Liver (tissue), 9 donors: ENCODE data around the gene ACTC1. TPM values are rescaled to one million over a fixed set of nuclear protein-coding genes. Genes with fewer than 3 reads are reported as not detected.

Experiments used
- DNase-seq: peaks from one replicate; pipeline ENCODE4 v3.0.0-alpha.2; 2017; ENCODE audit warnings: low spot score
- H3K27ac ChIP-seq, 2 donors: one replicate each; pipeline ENCODE4 v1.7.0; 2013; ENCODE audit warnings: inconsistent platforms in 2 of 2, low read length in 2 of 2, control low read depth in 1 of 2, low read depth in 1 of 2, mild to moderate bottlenecking in 1 of 2
- H3K27me3 ChIP-seq, 4 donors: one replicate each; pipeline versions ENCODE4 v1.6.1 to v1.7.0; 2013; ENCODE audit warnings: low read length in 3 of 4, inconsistent platforms in 1 of 4, mild to moderate bottlenecking in 1 of 4, moderate library complexity in 1 of 4; ENCODE audit not compliant: control insufficient read depth in 4 of 4, insufficient read depth in 4 of 4
- H3K36me3 ChIP-seq, 4 donors: one replicate each; pipeline versions ENCODE4 v1.6.1 to v1.7.0; 2013; ENCODE audit warnings: low read length in 3 of 4, mild to moderate bottlenecking in 3 of 4, low read depth in 1 of 4, moderate library complexity in 1 of 4; ENCODE audit not compliant: control insufficient read depth in 4 of 4, insufficient read depth in 3 of 4
- H3K4me1 ChIP-seq, 4 donors: one replicate each; pipeline versions ENCODE4 v1.6.1 to v1.7.0; 2013; ENCODE audit warnings: low read length in 3 of 4, mild to moderate bottlenecking in 3 of 4, moderate library complexity in 1 of 4; ENCODE audit not compliant: control insufficient read depth in 4 of 4, insufficient read depth in 4 of 4
- H3K4me3 ChIP-seq, 3 donors: one replicate each; pipeline versions ENCODE4 v1.6.1 to v1.7.0; 2013; ENCODE audit warnings: low read length in 3 of 3, control low read depth in 1 of 3, low read depth in 1 of 3, mild to moderate bottlenecking in 1 of 3
- H3K9ac ChIP-seq, 2 donors: one replicate each; pipeline ENCODE4 v1.7.0; 2013; ENCODE audit warnings: low read length in 2 of 2, mild to moderate bottlenecking in 2 of 2, moderate library complexity in 2 of 2, control low read depth in 1 of 2, low read depth in 1 of 2
- H3K9me3 ChIP-seq, 4 donors: one replicate each; pipeline versions ENCODE4 v1.6.1 to v1.7.0; 2013; ENCODE audit warnings: low read length in 3 of 4; ENCODE audit not compliant: control insufficient read depth in 4 of 4
- CTCF ChIP-seq: fragments of 150-350 bp; IDR thresholded peaks from 2 replicates; pipeline ENCODE4 v1.5.1; 2017; ENCODE audit warnings: improper control_type of control experiment, low read depth, low read length; ENCODE audit not compliant: missing input control
- EGR1 ChIP-seq, 2 donors: IDR thresholded peaks; 2 replicates each; pipeline ENCODE4 v1.6.1; 2016 to 2018; ENCODE audit warnings: antibody characterized with exemption in 2 of 2, low read depth in 2 of 2
- FOXA1 ChIP-seq: IDR thresholded peaks from 2 replicates; pipeline ENCODE4 v1.6.1; 2016; ENCODE audit warnings: antibody characterized with exemption
- FOXA2 ChIP-seq: IDR thresholded peaks from 2 replicates; pipeline ENCODE4 v1.6.1; 2016; ENCODE audit warnings: antibody characterized with exemption
- GABPA ChIP-seq, 2 donors: IDR thresholded peaks in 1 of 2; conservative IDR thresholded peaks in 1 of 2; 2 replicates each; pipeline ENCODE4 v1.6.1; 2016; ENCODE audit warnings: antibody characterized with exemption in 2 of 2, mild to moderate bottlenecking in 1 of 2, moderate library complexity in 1 of 2
- HNF4G ChIP-seq: IDR thresholded peaks from 2 replicates; pipeline ENCODE4 v1.6.1; 2016; ENCODE audit warnings: antibody characterized with exemption
- JUND ChIP-seq, 2 donors: IDR thresholded peaks; 2 replicates each; pipeline ENCODE4 v1.6.1; 2016; ENCODE audit warnings: antibody characterized with exemption in 2 of 2
- MAX ChIP-seq: IDR thresholded peaks from 2 replicates; pipeline ENCODE4 v1.6.1; 2016; ENCODE audit warnings: antibody characterized with exemption
- RAD21 ChIP-seq, 2 donors: IDR thresholded peaks; 2 replicates each; pipeline ENCODE4 v1.6.1; 2016; ENCODE audit warnings: antibody characterized with exemption in 2 of 2, mild to moderate bottlenecking in 2 of 2
- REST ChIP-seq: IDR thresholded peaks from 2 replicates; pipeline ENCODE4 v1.6.1; 2016; ENCODE audit warnings: antibody characterized with exemption, mild to moderate bottlenecking
- RXRA ChIP-seq, 2 donors: IDR thresholded peaks; 2 replicates each; pipeline ENCODE4 v1.6.1; 2017 to 2018; ENCODE audit warnings: antibody characterized with exemption in 2 of 2, mild to moderate bottlenecking in 1 of 2
- SP1 ChIP-seq: IDR thresholded peaks from 2 replicates; pipeline ENCODE4 v1.6.1; 2018; ENCODE audit warnings: antibody characterized with exemption, mild to moderate bottlenecking
- TAF1 ChIP-seq: conservative IDR thresholded peaks from 2 replicates; pipeline ENCODE4 v1.6.1; 2016; ENCODE audit warnings: antibody characterized with exemption, mild to moderate bottlenecking
- YY1 ChIP-seq: IDR thresholded peaks from 2 replicates; pipeline ENCODE4 v1.6.1; 2016; ENCODE audit warnings: antibody characterized with exemption, mild to moderate bottlenecking
- ZBTB33 ChIP-seq: IDR thresholded peaks from 2 replicates; pipeline ENCODE4 v1.6.1; 2016; ENCODE audit warnings: antibody characterized with exemption
- WGBS: extraction: QIAGEN DNeasy Blood & Tissue Kit; methylation state at CpG from one replicate; pipeline ENCODE4 v1.1.7; 2013; 5-methylcytosine and 5-hydroxymethylcytosine counted together
- polyA plus RNA-seq, 2 donors: library from polyadenylated mRNA; stranded (reverse) in 1 of 2; unstranded in 1 of 2; fragments of 200-250 nt in 1 of 2; fragments of >200 nt in 1 of 2; fragmentation: Nextera tagmentation in 1 of 2; extraction: Ambion mirVana in 1 of 2; gene quantifications; one replicate each; pipeline versions ENCODE4 v1.2.1 to v1.2.3, GENCODE V29; 2013 to 2015
- total RNA-seq, 2 donors: library from RNA; depleted of rRNA; stranded (reverse); fragments of >200 nt; gene quantifications; one replicate each; pipeline ENCODE4 v1.2.3, GENCODE V29; 2014
- donor health status: healthy.
- donor health status: healthy.
- donor health status: healthy.
- donor health status: healthy.
- donor health status: healthy.

ACTC1 gene
- total and polyA plus RNA-seq, 4 donors: 0.08 to 0.89 TPM; not detected in 2

GRCh38 chr15:34796847-34797435 lies 1.6 kb upstream of the ACTC1 start:
- Histone ChIP-seq H3K4me3 (no peak overlapping the region), H3K27ac (no peak overlapping the region), H3K9ac (no peak overlapping the region), H3K9me3 (no peaks in the 10 kb centered on the region), H3K36me3 (no peaks in the 10 kb centered on the region), H3K4me1 (peaks cover 0 to 4% (median 2%) of the 10 kb centered on the region in 4 donors), H3K27me3 (peaks cover 0 to 6% (median 2%) of the 10 kb centered on the region in 4 donors)
- no peak for DNase-seq
- 56% methylated on average over 5 of the region's 5 CpGs for WGBS
- TF ChIP-seq SP1 (no peak), EGR1 (IDR thresholded peaks at IDR 0.05; ENCODE audit: low read depth in 2 of 2) (no peak), MAX (no peak), YY1 (no peak), TAF1 (no peak), RXRA (IDR thresholded peaks at IDR 0.05) (no peak), FOXA2 (no peak), RAD21 (IDR thresholded peaks at IDR 0.05) (no peak)

DNA sequence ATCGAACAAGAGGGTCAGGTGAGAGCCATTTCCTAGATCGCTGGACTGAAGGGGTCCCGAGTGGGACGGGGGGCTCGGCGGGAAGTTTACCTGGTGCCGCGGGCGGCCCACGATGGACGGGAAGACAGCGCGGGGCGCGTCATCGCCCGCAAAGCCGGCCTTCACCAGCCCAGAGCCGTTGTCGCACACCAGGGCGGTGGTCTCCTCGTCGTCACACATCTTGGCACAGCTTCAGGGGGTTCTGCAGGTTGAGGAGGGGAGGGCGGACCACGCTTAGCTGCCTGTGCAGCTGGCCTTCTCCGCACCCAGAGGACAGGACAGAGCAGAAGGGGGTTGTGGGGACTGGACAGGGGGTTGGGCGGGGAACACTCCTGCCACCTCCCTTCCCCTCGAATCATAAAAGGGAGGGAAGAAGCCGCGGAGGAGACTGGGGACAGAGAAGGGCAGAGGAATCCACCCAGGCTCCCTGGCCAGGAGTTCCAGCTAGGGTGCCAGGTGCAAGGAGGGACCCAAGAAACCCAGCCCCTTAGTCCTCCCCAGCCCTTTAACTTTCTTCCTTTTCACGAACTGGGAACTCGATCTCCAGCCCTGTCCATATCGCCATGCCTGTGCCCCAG lies 651 bp downstream of the ACTC1 start:
- no peak overlapping the region for H3K9ac ChIP-seq
- H3K27ac ChIP-seq: no peak overlapping the region
- H3K27me3 ChIP-seq: peaks cover 0 to 6% (median 2%) of the 10 kb centered on the region in 4 donors
- H3K9me3 ChIP-seq: no peaks in the 10 kb centered on the region
- H3K36me3 ChIP-seq: no peaks in the 10 kb centered on the region
- 26% methylated on average over 33 of the region's 33 CpGs for WGBS
- H3K4me3 ChIP-seq: peak overlapping the region in 1 of 3 donors; percentile 14
- peaks cover 0 to 4% (median 2%) of the 10 kb centered on the region in 4 donors for H3K4me1 ChIP-seq
- no peak for DNase-seq
- no peak for TF ChIP-seq HNF4G
- TF ChIP-seq RXRA (IDR thresholded peaks at IDR 0.05): no peak
- no peak for TF ChIP-seq SP1
- no peak for TF ChIP-seq ZBTB33
- TF ChIP-seq CTCF: no peak
- no peak for TF ChIP-seq TAF1
- TF ChIP-seq YY1: no peak
- no peak for TF ChIP-seq JUND (IDR thresholded peaks at IDR 0.05)
- no peak for TF ChIP-seq FOXA2
- no peak for TF ChIP-seq RAD21 (IDR thresholded peaks at IDR 0.05)
- no peak for TF ChIP-seq GABPA (IDR thresholded peaks at IDR 0.05 in 1 of 2, conservative IDR thresholded peaks at IDR 0.05 in 1 of 2)
- no peak for TF ChIP-seq MAX
- no peak for TF ChIP-seq FOXA1
- no peak for TF ChIP-seq REST
